ENCODE results near the gene CTDP1. TPM values are rescaled to one million over a fixed set of nuclear protein-coding genes. Genes with fewer than 3 reads are reported as not detected.
A peak's percentile ranks its signal among the peaks of the same experiment; 100 is the strongest.
"Not testable (repeated sequence)": the region's sequence is repeated elsewhere in the genome, so short reads cannot be mapped to it uniquely, and the experiment has no call there.

Gene CTDP1
- total and polyA plus RNA-seq, 7 experiments from 2014 or later: 11.6 to 75.3 (median 41.2) TPM

DNA sequence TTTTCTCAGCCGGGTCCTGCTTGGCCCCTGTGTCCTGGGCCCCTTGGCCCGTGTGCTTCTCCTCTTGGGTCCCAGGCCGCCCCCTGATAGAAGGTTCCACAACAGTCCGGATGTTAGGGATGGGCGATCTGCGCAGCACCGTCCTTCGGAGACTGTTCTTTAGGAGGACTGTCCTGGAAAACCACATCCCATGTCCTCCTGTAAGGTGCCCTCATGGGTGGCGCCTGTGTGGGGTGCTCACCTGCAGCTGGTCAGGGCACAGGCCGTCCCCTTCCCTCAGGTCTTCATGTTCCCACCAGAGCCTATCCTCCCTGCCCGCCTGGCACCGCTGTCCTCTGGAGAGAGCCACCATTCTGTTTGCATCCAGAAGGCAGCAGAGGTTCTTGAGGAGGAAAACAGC, 50.0 kb downstream of the CTDP1 start:
- POLR2A ChIA-PET: no interaction called here
- no peak overlapping the region for H3K4me3 ChIP-seq (ENCODE audit: low read length)
- H3K4me1 ChIP-seq (ENCODE audit: control insufficient read depth in 2 of 2, insufficient read depth in 2 of 2, low read length in 2 of 2): no peaks in the 10 kb centered on the region
- CTCF ChIA-PET: no interaction called here
- Mint-ChIP-seq H3K4me3 (no peak overlapping the region), H3K4me1 (peaks cover 0 to 24% (median 10%) of the 10 kb centered on the region in 7 donors), H3K27ac (no peak overlapping the region), H3K36me3 (peaks cover 30 to 93% (median 70%) of the 10 kb centered on the region in 5 donors), H3K9me3 (peaks cover 0 to 73% (median 7%) of the 10 kb centered on the region in 11 donors), H3K27me3 (no peaks in the 10 kb centered on the region)
- ATAC-seq: no peak
- H3K27ac ChIP-seq (ENCODE audit: low read depth, low read length): no peak overlapping the region
- no peaks in the 10 kb centered on the region for H3K27me3 ChIP-seq (ENCODE audit: control insufficient read depth in 2 of 2, insufficient read depth in 2 of 2, low read length in 2 of 2)
- DNase-seq: no peak
- H3K9me3 ChIP-seq (ENCODE audit: control insufficient read depth in 2 of 3, low read length in 3 of 3): peaks cover 0 to 32% (median 7%) of the 10 kb centered on the region in 3 experiments
- intact Hi-C loops (cut with micrococcal nuclease): no loop called here
- H3K36me3 ChIP-seq (ENCODE audit: control insufficient read depth in 2 of 3, insufficient read depth in 3 of 3, low read length in 3 of 3): peaks cover 14 to 85% (median 32%) of the 10 kb centered on the region in 3 experiments

DNA sequence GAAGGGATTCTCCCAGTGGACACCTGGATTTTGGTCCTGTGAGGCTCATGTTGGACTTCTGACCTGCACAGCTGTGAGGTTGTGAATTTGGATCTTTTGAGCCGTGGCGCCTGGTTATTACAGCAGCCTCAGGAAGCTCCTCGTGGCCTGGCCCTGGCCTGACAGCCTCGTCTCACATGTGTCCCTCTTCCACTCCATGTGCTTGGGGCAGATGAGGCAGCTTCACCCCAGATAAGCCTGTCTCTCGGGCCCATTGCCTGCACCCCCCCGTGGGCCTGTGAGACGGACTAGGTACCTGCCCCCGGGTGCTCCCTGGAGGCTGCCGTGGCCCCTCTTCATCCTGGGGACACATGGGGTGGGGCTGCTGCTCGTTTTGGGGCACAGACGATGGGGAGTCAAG, 51.2 kb downstream of the CTDP1 start:
- POLR2A ChIA-PET: no interaction called here
- H3K36me3 ChIP-seq (ENCODE audit: control insufficient read depth in 2 of 3, insufficient read depth in 3 of 3, low read length in 3 of 3): peaks cover 14 to 90% (median 27%) of the 10 kb centered on the region in 3 experiments

DNA sequence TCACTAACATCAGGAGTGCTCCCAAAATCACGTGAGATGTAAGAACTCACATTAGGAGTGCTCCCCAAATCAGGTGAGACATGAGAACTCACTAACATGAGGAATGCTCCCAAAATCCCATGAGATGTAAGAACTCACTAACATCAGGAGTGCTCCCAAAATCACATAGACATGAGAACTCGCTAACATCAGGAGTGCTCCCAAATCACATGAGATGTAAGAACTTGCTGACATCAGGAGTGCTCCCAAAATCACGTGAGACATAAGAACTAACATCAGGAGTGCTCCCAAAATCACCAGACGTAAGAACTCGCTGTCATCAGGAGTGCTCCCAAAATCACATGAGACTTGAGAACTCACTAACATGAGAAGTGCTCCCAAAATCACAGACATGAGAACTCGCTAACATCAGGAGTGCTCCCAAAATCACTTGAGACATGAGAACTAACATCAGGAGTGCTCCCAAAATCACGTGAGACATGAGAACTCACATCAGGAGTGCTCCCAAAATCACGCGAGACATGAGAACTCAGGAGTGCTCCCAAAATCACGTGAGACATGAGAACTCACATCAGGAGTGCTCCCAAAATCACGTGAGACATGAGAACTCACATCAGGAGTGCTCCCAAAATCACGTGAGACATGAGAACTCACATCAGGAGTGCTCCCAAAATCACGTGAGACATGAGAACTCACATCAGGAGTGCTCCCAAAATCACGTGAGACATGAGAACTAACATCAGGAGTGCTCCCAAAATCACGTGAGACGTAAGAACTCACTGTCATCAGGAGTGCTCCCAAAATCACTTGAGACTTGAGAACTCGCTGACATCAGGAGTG, 52.5 kb downstream of the CTDP1 start:
- CTCF ChIA-PET; H3K4me3 ChIP-seq (ENCODE audit: low read length); intact Hi-C loops (cut with micrococcal nuclease); POLR2A ChIA-PET; H3K27ac ChIP-seq (ENCODE audit: low read depth, low read length); ATAC-seq; H3K27me3 Mint-ChIP-seq; H3K4me1 Mint-ChIP-seq; DNase-seq; H3K4me1 ChIP-seq (ENCODE audit: control insufficient read depth in 2 of 2, insufficient read depth in 2 of 2, low read length in 2 of 2); H3K27me3 ChIP-seq (ENCODE audit: control insufficient read depth in 2 of 2, insufficient read depth in 2 of 2, low read length in 2 of 2): not testable (repeated sequence)
- H3K9me3 Mint-ChIP-seq: peaks cover 0 to 59% (median 7%) of the 10 kb centered on the region in 11 donors
- H3K36me3 Mint-ChIP-seq: peaks cover 14 to 93% (median 58%) of the 10 kb centered on the region in 5 donors
- Histone ChIP-seq H3K9me3 (ENCODE audit: control insufficient read depth in 2 of 3, low read length in 3 of 3) (peaks cover 0 to 32% (median 7%) of the 10 kb centered on the region in 3 experiments), H3K36me3 (ENCODE audit: control insufficient read depth in 2 of 3, insufficient read depth in 3 of 3, low read length in 3 of 3) (peaks cover 14 to 91% (median 27%) of the 10 kb centered on the region in 3 experiments)
- H3K4me3 Mint-ChIP-seq: peak overlapping the region in 1 of 10 donors; percentile 41
- H3K27ac Mint-ChIP-seq: peak overlapping the region in 1 of 9 donors; percentile 5

More for the DNA sequence above, 51.2 kb downstream of the CTDP1 start:
- H3K27me3 ChIP-seq (ENCODE audit: control insufficient read depth in 2 of 2, insufficient read depth in 2 of 2, low read length in 2 of 2): no peaks in the 10 kb centered on the region
- H3K4me1 ChIP-seq (ENCODE audit: control insufficient read depth in 2 of 2, insufficient read depth in 2 of 2, low read length in 2 of 2): no peaks in the 10 kb centered on the region
- CTCF ChIA-PET: no interaction called here
- H3K27ac Mint-ChIP-seq: peak overlapping the region in 1 of 9 donors; percentile 14
- DNase-seq (no peak), ATAC-seq (no peak)
- no peak overlapping the region for H3K4me3 ChIP-seq (ENCODE audit: low read length)
- peaks cover 0 to 63% (median 7%) of the 10 kb centered on the region in 11 donors for H3K9me3 Mint-ChIP-seq
- peaks cover 0 to 32% (median 7%) of the 10 kb centered on the region in 3 experiments for H3K9me3 ChIP-seq (ENCODE audit: control insufficient read depth in 2 of 3, low read length in 3 of 3)
- H3K4me1 Mint-ChIP-seq: peaks cover 0 to 13% (median 3%) of the 10 kb centered on the region in 7 donors
- H3K4me3 Mint-ChIP-seq: no peak overlapping the region
- H3K36me3 Mint-ChIP-seq: peaks cover 20 to 93% (median 65%) of the 10 kb centered on the region in 5 donors
- intact Hi-C loops (cut with micrococcal nuclease): no loop called here
- H3K27ac ChIP-seq (ENCODE audit: low read depth, low read length): no peak overlapping the region
- no peaks in the 10 kb centered on the region for H3K27me3 Mint-ChIP-seq

DNA sequence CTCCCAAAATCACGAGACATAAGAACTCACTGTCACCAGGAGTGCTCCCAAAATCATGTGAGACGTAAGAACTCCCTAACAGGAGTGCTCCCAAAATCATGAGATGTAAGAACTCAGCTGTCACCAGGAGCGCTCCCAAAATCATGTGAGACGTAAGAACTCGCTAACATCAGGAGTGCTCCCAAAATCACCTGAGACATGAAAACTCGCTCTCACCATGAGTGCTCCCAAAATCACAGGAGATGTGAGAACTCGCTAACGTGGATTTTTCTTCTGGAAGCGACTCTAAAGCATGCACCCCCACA, 53.1 kb downstream of the CTDP1 start:
- Mint-ChIP-seq H3K9me3 (peaks cover 0 to 54% (median 5%) of the 10 kb centered on the region in 11 donors), H3K27me3 (no peaks in the 10 kb centered on the region), H3K36me3 (peaks cover 19 to 93% (median 56%) of the 10 kb centered on the region in 5 donors), H3K4me3 (no peak overlapping the region), H3K27ac (peak overlapping the region in 1 of 9 donors; percentile 14), H3K4me1 (peaks cover 0 to 6% (median 0%) of the 10 kb centered on the region in 7 donors)
- ChIA-PET CTCF (no interaction called here), POLR2A (no interaction called here)
- DNase-seq: no peak
- Histone ChIP-seq H3K27ac (ENCODE audit: low read depth, low read length) (no peak overlapping the region), H3K9me3 (ENCODE audit: control insufficient read depth in 2 of 3, low read length in 3 of 3) (peaks cover 0 to 32% (median 7%) of the 10 kb centered on the region in 3 experiments), H3K4me1 (ENCODE audit: control insufficient read depth in 2 of 2, insufficient read depth in 2 of 2, low read length in 2 of 2) (no peaks in the 10 kb centered on the region), H3K4me3 (ENCODE audit: low read length) (no peak overlapping the region), H3K27me3 (ENCODE audit: control insufficient read depth in 2 of 2, insufficient read depth in 2 of 2, low read length in 2 of 2) (no peaks in the 10 kb centered on the region), H3K36me3 (ENCODE audit: control insufficient read depth in 2 of 3, insufficient read depth in 3 of 3, low read length in 3 of 3) (peaks cover 14 to 94% (median 27%) of the 10 kb centered on the region in 3 experiments)
- intact Hi-C loops (cut with micrococcal nuclease): no loop called here
- ATAC-seq: no peak

DNA sequence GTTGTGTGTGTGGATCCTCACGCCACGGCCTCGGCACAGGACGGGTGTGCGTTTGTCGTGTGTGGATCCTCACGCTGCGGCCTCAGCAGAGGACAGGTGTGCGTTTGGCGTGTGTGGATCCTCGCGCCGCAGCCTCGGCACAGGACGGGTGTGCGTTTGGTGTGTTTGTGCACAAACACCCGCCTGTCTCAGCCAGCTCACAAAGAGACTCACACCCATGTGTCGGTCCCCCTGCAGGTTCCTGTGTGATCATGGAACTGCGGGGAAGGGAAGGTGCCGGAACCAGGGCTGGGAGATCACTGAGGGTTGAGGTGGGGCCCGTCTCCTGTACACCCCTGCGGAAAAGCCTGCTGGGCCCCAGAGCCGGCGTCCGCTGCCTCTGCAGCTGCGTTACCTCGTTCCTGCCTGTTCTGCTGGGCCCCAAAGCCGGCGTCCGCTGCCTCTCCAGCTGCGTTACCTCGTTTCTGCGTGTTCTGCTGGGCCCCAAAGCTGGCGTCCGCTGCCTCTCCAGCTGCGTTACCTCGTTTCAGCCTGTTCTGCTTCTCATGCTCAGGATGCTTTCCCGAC, 53.6 kb downstream of the CTDP1 start:
- Histone ChIP-seq H3K9me3 (ENCODE audit: control insufficient read depth in 2 of 3, low read length in 3 of 3) (peaks cover 0 to 32% (median 7%) of the 10 kb centered on the region in 3 experiments), H3K4me1 (ENCODE audit: control insufficient read depth in 2 of 2, insufficient read depth in 2 of 2, low read length in 2 of 2) (no peaks in the 10 kb centered on the region), H3K36me3 (ENCODE audit: control insufficient read depth in 2 of 3, insufficient read depth in 3 of 3, low read length in 3 of 3) (peaks cover 14 to 96% (median 27%) of the 10 kb centered on the region in 3 experiments), H3K27me3 (ENCODE audit: control insufficient read depth in 2 of 2, insufficient read depth in 2 of 2, low read length in 2 of 2) (no peaks in the 10 kb centered on the region), H3K27ac (ENCODE audit: low read depth, low read length) (no peak overlapping the region), H3K4me3 (ENCODE audit: low read length) (no peak overlapping the region)
- Mint-ChIP-seq H3K36me3 (peaks cover 22 to 91% (median 53%) of the 10 kb centered on the region in 5 donors), H3K27ac (peak overlapping the region in 1 of 9 donors; percentile 72), H3K4me1 (peaks cover 0 to 6% (median 0%) of the 10 kb centered on the region in 7 donors), H3K4me3 (no peak overlapping the region), H3K27me3 (no peaks in the 10 kb centered on the region), H3K9me3 (peaks cover 0 to 52% (median 5%) of the 10 kb centered on the region in 11 donors)
- intact Hi-C loops (cut with micrococcal nuclease): no loop called here
- CTCF ChIA-PET: no interaction called here
- no peak for DNase-seq
- ATAC-seq: no peak
- POLR2A ChIA-PET: no interaction called here

DNA sequence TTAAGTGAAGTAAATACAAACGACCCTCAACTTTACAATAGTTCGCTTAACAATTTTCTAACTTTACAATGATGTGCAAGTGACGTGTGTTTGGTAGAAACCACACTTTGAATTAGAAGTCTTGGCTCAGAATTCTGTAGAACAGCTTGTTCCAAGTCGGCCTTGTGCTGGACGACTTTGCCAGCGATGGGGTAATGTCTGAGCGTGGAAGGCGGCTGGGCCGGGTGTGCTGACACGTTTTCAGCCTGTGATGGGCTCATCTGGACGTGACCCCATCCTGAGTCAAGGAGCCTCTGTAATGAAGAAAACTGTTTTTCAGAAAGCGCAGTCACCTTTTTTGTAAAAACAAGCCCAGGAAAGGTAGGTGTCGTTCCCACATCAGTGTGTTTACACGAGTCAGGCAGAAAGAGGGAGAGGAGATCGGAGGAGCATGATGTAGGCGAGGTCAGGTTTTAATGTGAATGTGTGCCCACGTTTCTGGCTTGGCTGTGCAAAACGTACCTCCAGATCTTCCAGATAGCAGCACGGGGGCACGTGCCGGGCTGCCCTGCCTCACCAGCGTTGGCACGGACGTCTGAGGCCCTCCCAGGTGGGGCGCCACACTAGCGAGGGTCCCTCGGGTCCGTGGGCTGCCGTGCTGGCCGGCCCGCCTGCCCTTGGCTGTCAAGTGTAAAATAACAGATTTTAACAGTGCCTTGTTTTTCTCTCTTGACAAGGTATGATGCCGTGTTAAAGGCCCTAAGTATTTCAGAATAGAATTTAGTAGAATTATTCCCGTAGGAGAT, 54.6 kb downstream of the CTDP1 start:
- POLR2A ChIA-PET: no interaction called here
- Histone ChIP-seq H3K36me3 (ENCODE audit: control insufficient read depth in 2 of 3, insufficient read depth in 3 of 3, low read length in 3 of 3) (peaks cover 14 to 96% (median 22%) of the 10 kb centered on the region in 3 experiments), H3K27me3 (ENCODE audit: control insufficient read depth in 2 of 2, insufficient read depth in 2 of 2, low read length in 2 of 2) (no peaks in the 10 kb centered on the region), H3K4me1 (ENCODE audit: control insufficient read depth in 2 of 2, insufficient read depth in 2 of 2, low read length in 2 of 2) (no peaks in the 10 kb centered on the region), H3K9me3 (ENCODE audit: control insufficient read depth in 2 of 3, low read length in 3 of 3) (peaks cover 0 to 32% (median 7%) of the 10 kb centered on the region in 3 experiments), H3K4me3 (ENCODE audit: low read length) (no peak overlapping the region), H3K27ac (ENCODE audit: low read depth, low read length) (no peak overlapping the region)
- Mint-ChIP-seq H3K9me3 (peaks cover 0 to 50% (median 5%) of the 10 kb centered on the region in 11 donors), H3K27ac (peak overlapping the region in 1 of 9 donors; percentile 20), H3K27me3 (no peaks in the 10 kb centered on the region), H3K4me3 (no peak overlapping the region), H3K4me1 (peaks cover 0 to 6% (median 0%) of the 10 kb centered on the region in 7 donors), H3K36me3 (peaks cover 23 to 91% (median 52%) of the 10 kb centered on the region in 5 donors)
- ATAC-seq (no peak), DNase-seq (no peak)
- intact Hi-C loops (cut with micrococcal nuclease): no loop called here
- CTCF ChIA-PET: no interaction called here

Measured in naive thymus-derived CD4-positive, alpha-beta T cell (primary cell).